Measurements from ENCODE around the gene ETFA.
"Not testable (repeated sequence)": the region's sequence is repeated elsewhere in the genome, so short reads cannot be mapped to it uniquely, and the experiment has no call there.

ETFA gene

DNA sequence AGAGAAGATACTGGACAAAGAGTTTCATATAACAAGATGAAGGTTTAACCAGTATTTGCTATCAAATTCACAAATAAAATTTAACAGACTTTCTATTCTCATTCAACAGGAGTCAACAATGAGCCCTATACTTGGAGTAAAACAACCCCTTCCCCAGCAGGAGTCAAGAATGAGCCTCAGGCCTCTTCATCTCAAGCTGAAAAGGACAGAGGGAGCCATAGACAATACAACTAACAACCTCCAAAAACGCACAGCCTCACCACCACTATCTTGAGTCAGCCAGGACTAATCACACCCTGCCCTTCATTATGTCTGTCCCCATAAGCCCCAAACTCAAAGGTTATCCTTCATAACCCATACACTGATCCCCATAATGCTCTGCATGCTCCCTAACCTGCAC is 36.4 kb downstream of the ETFA start:
- H3K27ac ChIP-seq: no peak overlapping the region
- TF ChIP-seq ZFX (IDR thresholded peaks at IDR 0.05; ENCODE audit: borderline replicate concordance): no peak
- TF ChIP-seq, protein P1, sequence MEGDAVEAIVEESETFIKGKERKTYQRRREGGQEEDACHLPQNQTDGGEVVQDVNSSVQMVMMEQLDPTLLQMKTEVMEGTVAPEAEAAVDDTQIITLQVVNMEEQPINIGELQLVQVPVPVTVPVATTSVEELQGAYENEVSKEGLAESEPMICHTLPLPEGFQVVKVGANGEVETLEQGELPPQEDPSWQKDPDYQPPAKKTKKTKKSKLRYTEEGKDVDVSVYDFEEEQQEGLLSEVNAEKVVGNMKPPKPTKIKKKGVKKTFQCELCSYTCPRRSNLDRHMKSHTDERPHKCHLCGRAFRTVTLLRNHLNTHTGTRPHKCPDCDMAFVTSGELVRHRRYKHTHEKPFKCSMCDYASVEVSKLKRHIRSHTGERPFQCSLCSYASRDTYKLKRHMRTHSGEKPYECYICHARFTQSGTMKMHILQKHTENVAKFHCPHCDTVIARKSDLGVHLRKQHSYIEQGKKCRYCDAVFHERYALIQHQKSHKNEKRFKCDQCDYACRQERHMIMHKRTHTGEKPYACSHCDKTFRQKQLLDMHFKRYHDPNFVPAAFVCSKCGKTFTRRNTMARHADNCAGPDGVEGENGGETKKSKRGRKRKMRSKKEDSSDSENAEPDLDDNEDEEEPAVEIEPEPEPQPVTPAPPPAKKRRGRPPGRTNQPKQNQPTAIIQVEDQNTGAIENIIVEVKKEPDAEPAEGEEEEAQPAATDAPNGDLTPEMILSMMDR (IDR thresholded peaks at IDR 0.05): no peak

DNA sequence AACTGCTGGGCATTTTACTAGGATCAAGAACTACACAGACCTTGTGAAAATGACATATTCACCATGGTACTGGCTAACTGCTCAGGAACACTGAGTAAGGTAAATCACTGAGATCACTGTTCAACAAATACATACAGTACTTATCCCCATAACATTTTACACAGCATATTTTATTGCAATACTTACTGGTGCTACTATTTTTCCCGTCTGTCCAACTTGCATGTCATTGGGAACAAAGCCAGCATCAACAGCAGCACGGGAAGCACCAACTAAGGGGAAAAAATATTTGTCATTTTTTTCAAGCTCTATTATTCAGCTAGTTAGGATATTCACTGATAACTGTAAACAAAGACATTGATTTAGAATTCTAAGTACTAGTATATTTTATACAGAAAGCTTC is 37.0 kb downstream of the ETFA start:
- TF ChIP-seq, protein P1 (IDR thresholded peaks at IDR 0.05): no peak
- TF ChIP-seq ZFX (IDR thresholded peaks at IDR 0.05; ENCODE audit: borderline replicate concordance): no peak
- H3K27ac ChIP-seq: no peak overlapping the region

DNA sequence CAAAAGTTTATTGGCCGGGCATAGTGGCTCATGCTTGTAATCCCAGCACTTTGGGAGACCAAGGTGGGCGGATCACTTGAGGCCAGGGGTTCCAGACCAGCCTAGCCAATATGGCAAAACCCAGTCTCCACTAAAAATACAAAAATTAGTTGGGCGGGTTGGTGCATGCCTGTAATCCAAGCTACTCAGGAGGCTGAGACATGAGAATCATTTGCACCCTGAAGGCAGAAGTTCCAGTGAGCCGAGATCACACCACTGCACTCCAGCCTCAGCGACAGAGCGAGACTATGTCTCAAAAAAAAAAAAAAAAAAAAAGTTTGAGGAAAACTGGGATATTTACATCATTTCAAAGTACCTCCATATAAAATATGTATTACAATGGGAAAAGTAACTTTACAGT is 40.4 kb downstream of the ETFA start:
- no peak for TF ChIP-seq ZFX (IDR thresholded peaks at IDR 0.05; ENCODE audit: borderline replicate concordance)
- TF ChIP-seq, protein P1 (IDR thresholded peaks at IDR 0.05): no peak
- no peak overlapping the region for H3K27ac ChIP-seq

DNA sequence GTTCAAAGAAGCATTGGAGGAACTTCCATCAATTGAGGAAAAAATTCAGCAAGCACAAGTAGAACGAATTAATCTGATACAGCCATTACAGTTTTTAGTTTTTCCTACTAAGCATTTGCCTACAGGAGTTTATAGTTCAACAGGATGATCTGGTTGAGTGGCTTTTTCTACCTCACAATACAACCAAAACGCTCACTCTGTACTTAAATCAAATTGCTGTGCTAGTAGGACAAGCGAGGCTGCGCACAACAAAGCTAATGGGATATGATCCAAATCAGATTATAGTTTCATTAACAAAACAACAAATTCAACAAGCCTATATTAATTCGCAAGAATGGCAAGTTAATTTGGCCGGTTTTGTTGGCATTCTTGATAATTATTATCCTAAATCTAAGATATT is 44.2 kb downstream of the ETFA start:
- TF ChIP-seq ZFX (IDR thresholded peaks at IDR 0.05; ENCODE audit: borderline replicate concordance): no peak
- TF ChIP-seq, protein P1 (IDR thresholded peaks at IDR 0.05): no peak
- H3K27ac ChIP-seq: no peak overlapping the region

DNA sequence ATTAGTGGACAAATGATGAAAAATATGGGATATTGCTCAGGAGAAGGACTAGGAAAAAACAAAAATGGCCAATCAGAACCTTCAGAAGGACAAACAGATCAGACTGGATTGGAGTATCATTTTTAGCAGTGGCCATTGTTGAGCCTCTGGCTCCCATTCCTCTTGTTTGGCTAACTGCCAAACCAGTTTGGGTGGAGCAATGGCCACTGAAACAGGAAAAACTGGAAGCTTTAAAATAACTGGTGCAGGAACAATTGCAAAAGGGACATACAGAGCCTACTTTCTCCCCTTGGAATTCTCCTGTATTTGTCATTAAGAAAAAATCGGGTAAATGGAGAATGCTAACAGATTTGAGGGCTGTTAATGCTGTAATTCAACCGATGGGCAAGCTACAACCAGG is 45.5 kb downstream of the ETFA start:
- not testable (repeated sequence) for H3K27ac ChIP-seq

DNA sequence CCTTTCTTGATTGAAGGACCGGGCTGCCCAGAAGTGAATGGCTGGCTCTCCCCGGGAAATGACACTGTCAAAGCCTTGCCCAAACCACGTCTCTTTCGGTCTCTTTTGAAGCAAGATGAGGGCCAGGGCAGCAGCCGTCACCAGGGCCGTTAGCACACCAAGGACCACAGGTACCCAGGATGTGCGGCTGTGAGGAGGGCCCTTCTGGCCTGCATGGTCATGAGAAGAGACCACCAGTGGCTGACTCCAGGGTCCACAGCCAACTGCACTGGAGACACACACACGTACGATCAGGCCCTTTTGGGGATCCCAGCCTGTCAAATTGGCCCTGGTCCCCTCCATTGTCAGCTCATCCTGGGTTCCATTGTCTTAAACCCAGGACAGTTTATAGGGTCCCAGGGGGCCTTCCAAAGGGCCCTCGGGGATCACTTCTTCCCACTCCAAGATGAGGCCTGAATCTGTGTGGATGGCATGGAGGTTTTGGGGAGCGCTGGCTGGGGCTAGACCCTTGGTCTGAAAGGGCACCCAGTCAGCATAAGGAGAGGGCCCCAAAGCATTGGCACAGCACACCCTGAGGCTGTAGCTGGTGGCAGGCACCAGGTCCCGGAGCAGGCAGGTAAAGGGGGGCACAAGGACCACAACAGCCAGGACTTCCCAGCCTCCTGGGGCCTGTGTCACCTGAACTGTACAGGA is 50.9 kb downstream of the ETFA start:
- H3K27ac ChIP-seq: no peak overlapping the region
- TF ChIP-seq ZFX (IDR thresholded peaks at IDR 0.05; ENCODE audit: borderline replicate concordance): no peak

DNA sequence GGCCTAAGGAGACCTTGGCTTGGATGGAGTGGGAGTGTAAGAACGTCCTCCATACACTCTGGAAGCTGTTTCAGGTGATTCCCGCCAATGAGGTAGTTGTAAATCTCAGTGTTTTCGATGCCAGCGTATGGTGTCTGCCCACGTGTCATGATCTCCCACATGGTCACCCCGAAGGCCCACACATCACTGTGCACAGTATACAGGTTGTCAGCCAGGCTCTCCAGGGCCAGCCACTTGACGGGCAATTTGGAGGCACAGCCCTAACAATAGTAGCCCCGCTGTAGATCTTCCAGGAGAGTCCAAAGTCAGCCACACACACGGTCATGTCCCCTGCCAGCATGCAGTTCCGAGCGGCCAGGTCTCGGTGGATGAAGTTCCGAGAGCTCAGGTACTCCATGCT is 51.9 kb downstream of the ETFA start:
- TF ChIP-seq, protein P1 (IDR thresholded peaks at IDR 0.05): no peak
- no peak for TF ChIP-seq ZFX (IDR thresholded peaks at IDR 0.05; ENCODE audit: borderline replicate concordance)
- H3K27ac ChIP-seq: no peak overlapping the region

DNA sequence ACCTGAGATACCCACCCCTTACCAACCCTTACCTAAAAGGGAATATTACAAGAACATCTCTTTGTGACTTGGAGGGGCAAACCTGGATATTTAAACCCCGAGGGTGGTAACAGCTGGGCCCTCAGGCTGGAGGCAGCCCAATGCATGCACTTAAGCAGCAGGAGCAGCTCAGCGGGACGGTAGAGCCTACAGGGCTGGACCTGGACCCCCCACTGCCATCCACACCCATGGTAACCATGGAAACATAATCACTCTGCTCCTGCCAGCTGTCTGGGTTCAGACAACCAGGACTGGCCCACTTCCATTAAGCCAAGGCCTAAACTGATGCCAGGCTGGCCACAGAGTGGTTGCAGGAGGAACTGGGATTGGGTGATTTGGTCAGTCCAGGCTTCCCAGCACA is 52.8 kb downstream of the ETFA start:
- TF ChIP-seq, protein P1 (IDR thresholded peaks at IDR 0.05): no peak
- TF ChIP-seq ZFX (IDR thresholded peaks at IDR 0.05; ENCODE audit: borderline replicate concordance): no peak
- no peak overlapping the region for H3K27ac ChIP-seq
